GM12878 (cell line): Measurements from ENCODE around the gene SEPTIN6. TPM values are rescaled to one million over a fixed set of nuclear protein-coding genes. Genes with fewer than 3 reads are reported as not detected.

Experiments
- ASH2L ChIP-seq: fragments of 300-600, 200-600 bp; sonication (generic); IDR thresholded peaks from 2 replicates; pipeline ENCODE4 v1.6.1; 2017; ENCODE audit warnings: low read depth, mild to moderate bottlenecking, borderline replicate concordance
- BCL11A ChIP-seq: IDR thresholded peaks from 2 replicates; pipeline ENCODE4 v1.6.1; 2011; ENCODE audit warnings: low read depth, low read length
- CREB1 ChIP-seq: IDR thresholded peaks from 2 replicates; pipeline ENCODE4 v1.6.1; 2012; ENCODE audit warnings: low read depth, mild to moderate bottlenecking, inconsistent platforms
- FOXM1 ChIP-seq: IDR thresholded peaks from 2 replicates; pipeline ENCODE4 v1.6.1; 2012; ENCODE audit warnings: low read depth, mild to moderate bottlenecking, inconsistent platforms, low read length, moderate library complexity
- IKZF2 ChIP-seq, 2 experiments: fragments of 450-650 bp; IDR thresholded peaks; 2 replicates each; pipeline ENCODE4 v1.6.1; 2017; ENCODE audit warnings: mild to moderate bottlenecking in 2 of 2, moderate library complexity in 2 of 2
- MEF2A ChIP-seq: IDR thresholded peaks from 2 replicates; pipeline ENCODE4 v1.6.1; 2011; ENCODE audit warnings: low read depth, mild to moderate bottlenecking, low read length, moderate library complexity; ENCODE audit not compliant: insufficient read depth
- MEF2B ChIP-seq: fragments of 450-650 bp; IDR thresholded peaks from 2 replicates; pipeline ENCODE4 v1.6.1; 2018; ENCODE audit warnings: mild to moderate bottlenecking, moderate library complexity; ENCODE audit not compliant: partially characterized antibody, poor library complexity, severe bottlenecking
- PAX5 ChIP-seq: IDR thresholded peaks from 2 replicates; pipeline ENCODE4 v1.6.1; 2011; ENCODE audit warnings: low read depth, low read length, borderline replicate concordance
- PAX8 ChIP-seq: fragments of 450-650 bp; IDR thresholded peaks from 2 replicates; pipeline ENCODE4 v1.6.1; 2017; ENCODE audit warnings: mild to moderate bottlenecking, moderate library complexity
- RB1 ChIP-seq: fragments of 450-650 bp; formaldehyde crosslinking; IDR thresholded peaks from 2 replicates; pipeline ENCODE4 v1.6.1; 2017; ENCODE audit warnings: mild to moderate bottlenecking, borderline replicate concordance
- RUNX3 ChIP-seq: IDR thresholded peaks from 2 replicates; pipeline ENCODE4 v1.6.1; 2012; ENCODE audit warnings: low read length, inconsistent platforms
- SP1 ChIP-seq: IDR thresholded peaks from one replicate; pipeline ENCODE4 v1.6.1; 2011; ENCODE audit warnings: low read depth, low read length
- TAF1 ChIP-seq: IDR thresholded peaks from 2 replicates; pipeline ENCODE4 v1.6.1; 2011; ENCODE audit warnings: mild to moderate bottlenecking, low read depth, low read length, borderline replicate concordance
- ZNF274 ChIP-seq: IDR thresholded peaks from one replicate; pipeline ENCODE4 v1.8.0; 2011; ENCODE audit not compliant: insufficient read length, insufficient read depth
- ZNF384 ChIP-seq: IDR thresholded peaks from 2 replicates; pipeline ENCODE4 v1.6.1; 2012; ENCODE audit warnings: low read depth, mild to moderate bottlenecking, low read length, improper control_type of control experiment, borderline replicate concordance
- polyA plus RNA-seq, 11 experiments: library from polyadenylated mRNA; depleted of rRNA in 4 of 11; unstranded in 6 of 11; stranded (reverse) in 5 of 11; fragments of >200 nt; fragmentation: Nextera tagmentation in 4 of 11; fragmentation: Illumina TruSeq in 1 of 11; extraction: Ambion mirVana in 4 of 11; extraction: Trizol in 1 of 11; gene quantifications; 1 replicate in 1 of 11; 2 replicates in 10 of 11; pipeline versions ENCODE4 v1.2.1 to v1.2.3, GENCODE V29; 2011 to 2016; ENCODE audit warnings: inconsistent platforms in 2 of 11, missing spikeins in 2 of 11, low read depth in 1 of 11
- total RNA-seq, 4 experiments: library from RNA; depleted of rRNA in 3 of 4; stranded (reverse); fragments of >200 nt in 3 of 4; fragmentation: Illumina TruSeq in 1 of 4; extraction: Trizol in 1 of 4; gene quantifications; 2 replicates each; pipeline versions ENCODE4 v1.2.1 to v1.2.3, GENCODE V29; 2013 to 2021
- TF ChIP-seq, protein P1 (sequence below): fragments of 450-650 bp; conservative IDR thresholded peaks from 2 replicates; pipeline ENCODE4 v1.6.1; 2017; ENCODE audit warnings: mild to moderate bottlenecking, moderate library complexity
- TF ChIP-seq, protein P2 (sequence below): IDR thresholded peaks from 2 replicates; pipeline ENCODE4 v1.6.1; 2011; ENCODE audit warnings: mild to moderate bottlenecking, low read depth, low read length, moderate library complexity; ENCODE audit not compliant: insufficient replicate concordance
- TF ChIP-seq, protein P3 (sequence below): IDR thresholded peaks from 2 replicates; pipeline ENCODE4 v1.6.1; 2012; ENCODE audit warnings: low read depth, low read length, improper control_type of control experiment
- TF ChIP-seq, protein P4 (sequence below): IDR thresholded peaks from 2 replicates; pipeline ENCODE4 v1.6.1; 2012; ENCODE audit warnings: low read length, inconsistent platforms
- TF ChIP-seq, protein P5 (sequence below): fragments of 450-650 bp; IDR thresholded peaks from 2 replicates; pipeline ENCODE4 v1.6.1; 2017; ENCODE audit warnings: mild to moderate bottlenecking, moderate library complexity
- TF ChIP-seq, protein P6 (sequence below): fragments of 450-650 bp; IDR thresholded peaks from 2 replicates; pipeline ENCODE4 v1.6.1; 2014; ENCODE audit warnings: mild to moderate bottlenecking

Gene SEPTIN6
- total and polyA plus RNA-seq, 10 of the 15 experiments (the other 5 are each of a cell fraction or from before 2014, with no cell fraction given) = 37.2 to 353 (median 154) TPM

DNA sequence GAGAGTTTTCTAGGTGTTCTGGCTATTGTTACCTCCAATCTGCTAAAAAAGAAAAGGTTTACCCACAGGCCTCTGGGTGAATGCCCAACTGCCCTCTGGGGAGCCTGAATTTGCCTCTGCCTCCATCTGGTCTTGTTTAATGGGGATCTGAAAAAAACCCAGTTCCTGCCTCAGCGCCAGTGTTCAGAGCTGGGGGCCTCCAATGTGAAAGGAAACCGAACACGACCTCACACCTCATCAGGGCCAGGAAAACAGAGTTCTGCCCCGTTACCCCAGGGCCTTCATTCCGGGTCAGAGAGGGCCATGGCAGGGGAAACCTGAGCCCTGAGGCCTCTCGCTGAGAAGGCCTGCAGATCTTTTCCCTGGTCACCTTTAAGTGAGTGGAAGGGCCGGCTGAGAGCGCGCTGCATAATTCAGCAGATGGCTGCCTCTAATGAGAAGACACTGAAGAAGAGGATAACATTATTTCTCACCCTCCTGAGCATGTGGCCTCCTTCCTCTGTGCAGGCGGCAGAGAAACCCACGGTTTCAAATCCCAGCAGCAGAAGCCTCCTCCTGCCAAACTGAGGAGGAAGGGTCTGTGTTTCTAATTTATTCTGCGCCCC is 6.8 kb downstream of the SEPTIN6 start (continued):
- TF ChIP-seq FOXM1 (no peak), ZNF274 (no peak), CREB1 (no peak), TAF1 (no peak), RB1 (no peak), RUNX3 (0 out of 2 replicates have a peak, but pooled peaks have one; percentile 2), SP1 (no peak), MEF2B (peak; percentile 84), IKZF2 (IDR thresholded peaks at IDR 0.05) (peak; percentile 70 to 77), PAX5 (peak; percentile 37; the same call in 1 of the 2 replicates), MEF2A (no peak), BCL11A (peak; percentile 17; the same call in 1 of the 2 replicates), ZNF384 (peak; percentile 47; the same call in 1 of the 2 replicates), ASH2L (no peak), PAX8 (no peak)
- TF ChIP-seq, protein P1, sequence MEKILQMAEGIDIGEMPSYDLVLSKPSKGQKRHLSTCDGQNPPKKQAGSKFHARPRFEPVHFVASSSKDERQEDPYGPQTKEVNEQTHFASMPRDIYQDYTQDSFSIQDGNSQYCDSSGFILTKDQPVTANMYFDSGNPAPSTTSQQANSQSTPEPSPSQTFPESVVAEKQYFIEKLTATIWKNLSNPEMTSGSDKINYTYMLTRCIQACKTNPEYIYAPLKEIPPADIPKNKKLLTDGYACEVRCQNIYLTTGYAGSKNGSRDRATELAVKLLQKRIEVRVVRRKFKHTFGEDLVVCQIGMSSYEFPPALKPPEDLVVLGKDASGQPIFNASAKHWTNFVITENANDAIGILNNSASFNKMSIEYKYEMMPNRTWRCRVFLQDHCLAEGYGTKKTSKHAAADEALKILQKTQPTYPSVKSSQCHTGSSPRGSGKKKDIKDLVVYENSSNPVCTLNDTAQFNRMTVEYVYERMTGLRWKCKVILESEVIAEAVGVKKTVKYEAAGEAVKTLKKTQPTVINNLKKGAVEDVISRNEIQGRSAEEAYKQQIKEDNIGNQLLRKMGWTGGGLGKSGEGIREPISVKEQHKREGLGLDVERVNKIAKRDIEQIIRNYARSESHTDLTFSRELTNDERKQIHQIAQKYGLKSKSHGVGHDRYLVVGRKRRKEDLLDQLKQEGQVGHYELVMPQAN = no peak
- TF ChIP-seq, protein P2, sequence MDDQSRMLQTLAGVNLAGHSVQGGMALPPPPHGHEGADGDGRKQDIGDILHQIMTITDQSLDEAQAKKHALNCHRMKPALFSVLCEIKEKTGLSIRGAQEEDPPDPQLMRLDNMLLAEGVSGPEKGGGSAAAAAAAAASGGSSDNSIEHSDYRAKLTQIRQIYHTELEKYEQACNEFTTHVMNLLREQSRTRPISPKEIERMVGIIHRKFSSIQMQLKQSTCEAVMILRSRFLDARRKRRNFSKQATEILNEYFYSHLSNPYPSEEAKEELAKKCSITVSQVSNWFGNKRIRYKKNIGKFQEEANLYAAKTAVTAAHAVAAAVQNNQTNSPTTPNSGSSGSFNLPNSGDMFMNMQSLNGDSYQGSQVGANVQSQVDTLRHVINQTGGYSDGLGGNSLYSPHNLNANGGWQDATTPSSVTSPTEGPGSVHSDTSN = no peak
- TF ChIP-seq, protein P3, sequence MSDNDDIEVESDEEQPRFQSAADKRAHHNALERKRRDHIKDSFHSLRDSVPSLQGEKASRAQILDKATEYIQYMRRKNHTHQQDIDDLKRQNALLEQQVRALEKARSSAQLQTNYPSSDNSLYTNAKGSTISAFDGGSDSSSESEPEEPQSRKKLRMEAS = peak; percentile 52
- TF ChIP-seq, protein P4, sequence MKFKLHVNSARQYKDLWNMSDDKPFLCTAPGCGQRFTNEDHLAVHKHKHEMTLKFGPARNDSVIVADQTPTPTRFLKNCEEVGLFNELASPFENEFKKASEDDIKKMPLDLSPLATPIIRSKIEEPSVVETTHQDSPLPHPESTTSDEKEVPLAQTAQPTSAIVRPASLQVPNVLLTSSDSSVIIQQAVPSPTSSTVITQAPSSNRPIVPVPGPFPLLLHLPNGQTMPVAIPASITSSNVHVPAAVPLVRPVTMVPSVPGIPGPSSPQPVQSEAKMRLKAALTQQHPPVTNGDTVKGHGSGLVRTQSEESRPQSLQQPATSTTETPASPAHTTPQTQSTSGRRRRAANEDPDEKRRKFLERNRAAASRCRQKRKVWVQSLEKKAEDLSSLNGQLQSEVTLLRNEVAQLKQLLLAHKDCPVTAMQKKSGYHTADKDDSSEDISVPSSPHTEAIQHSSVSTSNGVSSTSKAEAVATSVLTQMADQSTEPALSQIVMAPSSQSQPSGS = no peak; the same call in 1 of the 2 replicates
- TF ChIP-seq, protein P5, sequence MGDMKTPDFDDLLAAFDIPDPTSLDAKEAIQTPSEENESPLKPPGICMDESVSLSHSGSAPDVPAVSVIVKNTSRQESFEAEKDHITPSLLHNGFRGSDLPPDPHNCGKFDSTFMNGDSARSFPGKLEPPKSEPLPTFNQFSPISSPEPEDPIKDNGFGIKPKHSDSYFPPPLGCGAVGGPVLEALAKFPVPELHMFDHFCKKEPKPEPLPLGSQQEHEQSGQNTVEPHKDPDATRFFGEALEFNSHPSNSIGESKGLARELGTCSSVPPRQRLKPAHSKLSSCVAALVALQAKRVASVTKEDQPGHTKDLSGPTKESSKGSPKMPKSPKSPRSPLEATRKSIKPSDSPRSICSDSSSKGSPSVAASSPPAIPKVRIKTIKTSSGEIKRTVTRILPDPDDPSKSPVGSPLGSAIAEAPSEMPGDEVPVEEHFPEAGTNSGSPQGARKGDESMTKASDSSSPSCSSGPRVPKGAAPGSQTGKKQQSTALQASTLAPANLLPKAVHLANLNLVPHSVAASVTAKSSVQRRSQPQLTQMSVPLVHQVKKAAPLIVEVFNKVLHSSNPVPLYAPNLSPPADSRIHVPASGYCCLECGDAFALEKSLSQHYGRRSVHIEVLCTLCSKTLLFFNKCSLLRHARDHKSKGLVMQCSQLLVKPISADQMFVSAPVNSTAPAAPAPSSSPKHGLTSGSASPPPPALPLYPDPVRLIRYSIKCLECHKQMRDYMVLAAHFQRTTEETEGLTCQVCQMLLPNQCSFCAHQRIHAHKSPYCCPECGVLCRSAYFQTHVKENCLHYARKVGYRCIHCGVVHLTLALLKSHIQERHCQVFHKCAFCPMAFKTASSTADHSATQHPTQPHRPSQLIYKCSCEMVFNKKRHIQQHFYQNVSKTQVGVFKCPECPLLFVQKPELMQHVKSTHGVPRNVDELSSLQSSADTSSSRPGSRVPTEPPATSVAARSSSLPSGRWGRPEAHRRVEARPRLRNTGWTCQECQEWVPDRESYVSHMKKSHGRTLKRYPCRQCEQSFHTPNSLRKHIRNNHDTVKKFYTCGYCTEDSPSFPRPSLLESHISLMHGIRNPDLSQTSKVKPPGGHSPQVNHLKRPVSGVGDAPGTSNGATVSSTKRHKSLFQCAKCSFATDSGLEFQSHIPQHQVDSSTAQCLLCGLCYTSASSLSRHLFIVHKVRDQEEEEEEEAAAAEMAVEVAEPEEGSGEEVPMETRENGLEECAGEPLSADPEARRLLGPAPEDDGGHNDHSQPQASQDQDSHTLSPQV = peak; percentile 93
- TF ChIP-seq, protein P6, sequence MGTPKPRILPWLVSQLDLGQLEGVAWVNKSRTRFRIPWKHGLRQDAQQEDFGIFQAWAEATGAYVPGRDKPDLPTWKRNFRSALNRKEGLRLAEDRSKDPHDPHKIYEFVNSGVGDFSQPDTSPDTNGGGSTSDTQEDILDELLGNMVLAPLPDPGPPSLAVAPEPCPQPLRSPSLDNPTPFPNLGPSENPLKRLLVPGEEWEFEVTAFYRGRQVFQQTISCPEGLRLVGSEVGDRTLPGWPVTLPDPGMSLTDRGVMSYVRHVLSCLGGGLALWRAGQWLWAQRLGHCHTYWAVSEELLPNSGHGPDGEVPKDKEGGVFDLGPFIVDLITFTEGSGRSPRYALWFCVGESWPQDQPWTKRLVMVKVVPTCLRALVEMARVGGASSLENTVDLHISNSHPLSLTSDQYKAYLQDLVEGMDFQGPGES = no peak
